PC-9 (cell line): ENCODE data around the gene SERPINA12. TPM values are rescaled to one million over a fixed set of nuclear protein-coding genes. Genes with fewer than 3 reads are reported as not detected.

Source experiments
- BruUV-seq: library from RNA; stranded (reverse); fragments of 400-500 nt; replicated peaks from 2 replicates; lab custom pipeline; 2021; lab: Mats Ljungman, UMichigan
- CTCF ChIA-PET: fragments of 300-600 bp; sonication (Branson Sonifier 250); formaldehyde crosslinking; loops from one replicate; lab custom pipeline; 2022; ENCODE audit warnings: antibody characterized with exemption; lab: Charles Lee
- POLR2A ChIA-PET: fragments of 300-600 bp; sonication (Branson Sonifier 250); formaldehyde crosslinking; loops from one replicate; lab custom pipeline; 2022; ENCODE audit warnings: antibody characterized with exemption; ENCODE audit not compliant: unreplicated experiment; lab: Charles Lee
- DNase-seq, 2 experiments: peaks; one replicate each; pipeline versions ENCODE4 v3.0.0 to v3.0.0-alpha.2; 2015 to 2022; ENCODE audit warnings: mixed read lengths in 1 of 2
- H2AFZ ChIP-seq: fragments of 200-600 bp; sonication (generic); 2 replicates; pipeline ENCODE4 v1.8.1; 2017; ENCODE audit warnings: antibody characterized with exemption
- H3F3A ChIP-seq: fragments of 200-600 bp; sonication (generic); 2 replicates; pipeline ENCODE4 v1.8.1; 2017; ENCODE audit warnings: antibody characterized with exemption, mild to moderate bottlenecking, low read depth; ENCODE audit not compliant: insufficient read depth
- H3K27ac ChIP-seq: fragments of 200-600 bp; sonication (generic); 2 replicates; pipeline ENCODE4 v1.6.1; 2016; ENCODE audit warnings: mixed run types
- H3K27me3 ChIP-seq: fragments of 200-600 bp; sonication (generic); 2 replicates; pipeline ENCODE4 v1.6.1; 2016; ENCODE audit warnings: low read depth, mixed run types; ENCODE audit not compliant: insufficient read depth
- H3K36me3 ChIP-seq: fragments of 200-600 bp; sonication (generic); 2 replicates; pipeline ENCODE4 v1.6.1; 2016; ENCODE audit warnings: low read depth, mixed run types
- H3K4me1 ChIP-seq: fragments of 200-600 bp; sonication (generic); replicated peaks from 2 replicates; pipeline ENCODE4 v1.6.1; 2016; ENCODE audit warnings: mixed run types; ENCODE audit not compliant: insufficient read depth
- H3K4me2 ChIP-seq: fragments of 200-600 bp; sonication (generic); 2 replicates; pipeline ENCODE4 v1.6.1; 2017; ENCODE audit warnings: mixed run types
- H3K4me3 ChIP-seq: fragments of 200-600 bp; sonication (generic); 2 replicates; pipeline ENCODE4 v1.6.1; 2016; ENCODE audit warnings: mixed run types
- H3K79me2 ChIP-seq: fragments of 200-600 bp; sonication (generic); 2 replicates; pipeline ENCODE4 v1.6.1; 2017; ENCODE audit warnings: low read depth, mixed run types
- H3K9me2 ChIP-seq: fragments of 200-600 bp; sonication (generic); 2 replicates; pipeline ENCODE4 v1.8.1; 2017; ENCODE audit warnings: mild to moderate bottlenecking; ENCODE audit not compliant: insufficient read depth
- H3K9me3 ChIP-seq: fragments of 200-600 bp; sonication (generic); 2 replicates; pipeline ENCODE4 v1.8.1; 2016; ENCODE audit warnings: low read depth; ENCODE audit not compliant: insufficient read depth
- H4K20me1 ChIP-seq: fragments of 200-600 bp; sonication (generic); 2 replicates; pipeline ENCODE4 v1.8.1; 2017; ENCODE audit not compliant: insufficient read depth
- EZH2 ChIP-seq: fragments of 200-600 bp; sonication (generic); IDR thresholded peaks from 2 replicates; pipeline ENCODE4 v1.8.0; 2017; ENCODE audit warnings: antibody characterized with exemption, low read depth
- intact Hi-C: fragments of 100-400 bp; cut with micrococcal nuclease; formaldehyde crosslinking; loops from one replicate; pipeline ENCODE4 v1.10.0; 2022; ENCODE audit not compliant: unreplicated experiment
- total RNA-seq: library from RNA; stranded (reverse); gene quantifications from 2 replicates; pipeline ENCODE4 v1.2.3, GENCODE V29; 2021
- TF ChIP-seq, protein P1 (sequence below): fragments of 200-600 bp; sonication (generic); conservative IDR thresholded peaks from 2 replicates; pipeline ENCODE4 v1.6.1; 2017; ENCODE audit warnings: mixed run types, antibody characterized with exemption, mild to moderate bottlenecking, moderate library complexity

SERPINA12 gene
- total RNA-seq, 1 experiment from 2014 or later = not detected

- BruUV-seq = no TSS peak
- Histone ChIP-seq H3K9me3 (no peaks in the 10 kb centered on the region), H3K4me1 (no peaks in the 10 kb centered on the region), H3K79me2 (no peaks in the 10 kb centered on the region), H3K4me2 (no peak overlapping the region), H3F3A (no peaks in the 10 kb centered on the region), H3K36me3 (no peaks in the 10 kb centered on the region), H3K27me3 (no peaks in the 10 kb centered on the region), H2AFZ (no peak overlapping the region), H3K27ac (no peak overlapping the region), H4K20me1 (no peaks in the 10 kb centered on the region), H3K4me3 (no peak overlapping the region), H3K9me2 (no peaks in the 10 kb centered on the region)
- CTCF ChIA-PET = no interaction called here
- no peak for TF ChIP-seq EZH2
- intact Hi-C loops = no loop called here
- POLR2A ChIA-PET = no interaction called here
- DNase-seq = no peak
These were observed 21.9 kb upstream of the SERPINA12 start for GRCh38 chr14:94531187-94531586.

DNA sequence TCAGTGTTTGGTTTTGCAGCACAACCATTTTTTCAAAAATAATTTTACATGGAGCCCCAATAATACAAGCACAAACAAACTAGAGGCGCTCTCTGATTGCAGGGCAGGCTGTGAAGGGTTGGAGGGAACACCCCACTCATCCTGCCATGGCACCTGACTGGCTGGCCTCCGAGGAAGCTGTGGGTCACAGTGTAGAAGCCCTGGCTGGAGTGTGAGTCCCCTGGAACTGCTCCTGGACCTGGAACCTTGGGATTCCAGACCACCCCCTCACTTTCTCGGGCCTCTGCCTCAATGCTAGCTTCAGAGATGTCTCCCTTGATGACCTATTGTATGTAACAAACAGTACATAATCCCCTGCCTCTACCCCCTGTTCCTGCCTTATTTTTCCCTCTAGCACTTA, 14.8 kb upstream of the SERPINA12 start:
- CTCF ChIA-PET = no interaction called here
- H3F3A ChIP-seq = no peaks in the 10 kb centered on the region

GRCh38 chr14:94523265-94523664, 14.0 kb upstream of the SERPINA12 start:
- TF ChIP-seq, protein P1, sequence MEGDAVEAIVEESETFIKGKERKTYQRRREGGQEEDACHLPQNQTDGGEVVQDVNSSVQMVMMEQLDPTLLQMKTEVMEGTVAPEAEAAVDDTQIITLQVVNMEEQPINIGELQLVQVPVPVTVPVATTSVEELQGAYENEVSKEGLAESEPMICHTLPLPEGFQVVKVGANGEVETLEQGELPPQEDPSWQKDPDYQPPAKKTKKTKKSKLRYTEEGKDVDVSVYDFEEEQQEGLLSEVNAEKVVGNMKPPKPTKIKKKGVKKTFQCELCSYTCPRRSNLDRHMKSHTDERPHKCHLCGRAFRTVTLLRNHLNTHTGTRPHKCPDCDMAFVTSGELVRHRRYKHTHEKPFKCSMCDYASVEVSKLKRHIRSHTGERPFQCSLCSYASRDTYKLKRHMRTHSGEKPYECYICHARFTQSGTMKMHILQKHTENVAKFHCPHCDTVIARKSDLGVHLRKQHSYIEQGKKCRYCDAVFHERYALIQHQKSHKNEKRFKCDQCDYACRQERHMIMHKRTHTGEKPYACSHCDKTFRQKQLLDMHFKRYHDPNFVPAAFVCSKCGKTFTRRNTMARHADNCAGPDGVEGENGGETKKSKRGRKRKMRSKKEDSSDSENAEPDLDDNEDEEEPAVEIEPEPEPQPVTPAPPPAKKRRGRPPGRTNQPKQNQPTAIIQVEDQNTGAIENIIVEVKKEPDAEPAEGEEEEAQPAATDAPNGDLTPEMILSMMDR = no peak
- no peak for TF ChIP-seq EZH2
- H3K36me3 ChIP-seq = no peaks in the 10 kb centered on the region
- ChIA-PET CTCF (no interaction called here), POLR2A (no interaction called here)
- H3K4me3 ChIP-seq = no peak overlapping the region
- no TSS peak for BruUV-seq
- no peaks in the 10 kb centered on the region for H3F3A ChIP-seq
- H4K20me1 ChIP-seq = no peaks in the 10 kb centered on the region
- H3K27ac ChIP-seq = no peak overlapping the region
- H2AFZ ChIP-seq = no peak overlapping the region
- no peak overlapping the region for H3K4me2 ChIP-seq
- no peaks in the 10 kb centered on the region for H3K9me3 ChIP-seq
- no peak for DNase-seq
- H3K4me1 ChIP-seq = no peaks in the 10 kb centered on the region
- no peaks in the 10 kb centered on the region for H3K79me2 ChIP-seq
- H3K27me3 ChIP-seq = no peaks in the 10 kb centered on the region
- intact Hi-C loops = no loop called here
- H3K9me2 ChIP-seq = no peaks in the 10 kb centered on the region

More for the DNA sequence above, 14.8 kb upstream of the SERPINA12 start:
- intact Hi-C loops = no loop called here
- Histone ChIP-seq H2AFZ (no peak overlapping the region), H3K36me3 (no peaks in the 10 kb centered on the region), H3K4me1 (no peaks in the 10 kb centered on the region), H3K9me3 (no peaks in the 10 kb centered on the region), H3K27ac (no peak overlapping the region), H3K79me2 (no peaks in the 10 kb centered on the region), H3K9me2 (no peaks in the 10 kb centered on the region), H3K27me3 (no peaks in the 10 kb centered on the region), H3K4me2 (no peak overlapping the region), H3K4me3 (no peak overlapping the region), H4K20me1 (no peaks in the 10 kb centered on the region)
- BruUV-seq = no TSS peak
- POLR2A ChIA-PET = no interaction called here
- DNase-seq = no peak
- TF ChIP-seq, protein P1 = no peak
- TF ChIP-seq EZH2 = no peak

DNA sequence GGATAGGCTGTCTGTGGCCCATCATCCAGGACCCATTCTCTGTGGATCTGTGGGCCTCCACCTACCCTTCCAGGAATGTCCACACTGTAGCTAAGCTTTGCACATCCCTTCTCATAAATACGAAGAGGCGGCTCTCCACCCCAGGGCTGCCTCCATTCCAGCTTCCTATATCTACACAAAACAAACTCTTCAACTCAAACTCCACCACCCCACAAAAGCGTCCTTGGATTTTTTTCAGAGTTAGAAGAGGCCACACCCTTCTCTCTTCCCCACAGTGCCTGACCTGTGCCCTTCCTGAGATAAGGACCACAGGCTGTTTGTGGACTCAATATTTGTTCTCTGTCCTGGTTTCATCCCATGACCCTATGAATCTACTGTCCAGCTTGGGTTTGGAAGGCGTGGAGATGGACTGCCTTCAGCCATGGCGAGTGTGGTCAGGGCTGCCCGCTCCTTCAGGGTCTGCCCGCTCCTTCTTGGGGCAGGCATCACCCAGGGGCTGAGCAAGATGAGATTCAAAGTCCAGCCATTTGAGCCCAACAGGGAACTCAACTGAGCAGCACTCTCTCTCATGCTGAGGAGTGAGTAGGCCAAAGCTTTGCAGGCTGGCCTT, 13.0 kb upstream of the SERPINA12 start:
- H3K9me3 ChIP-seq = no peaks in the 10 kb centered on the region
- ChIA-PET CTCF (no interaction called here), POLR2A (no interaction called here)
- H3K36me3 ChIP-seq = no peaks in the 10 kb centered on the region
- intact Hi-C loops = no loop called here
- TF ChIP-seq, protein P1 = no peak
- no peak for TF ChIP-seq EZH2
- no peaks in the 10 kb centered on the region for H4K20me1 ChIP-seq
- no peak for DNase-seq
- no peaks in the 10 kb centered on the region for H3K79me2 ChIP-seq
- no peaks in the 10 kb centered on the region for H3K4me1 ChIP-seq
- H3K4me2 ChIP-seq = no peak overlapping the region
- no TSS peak for BruUV-seq
- H3F3A ChIP-seq = no peaks in the 10 kb centered on the region
- no peaks in the 10 kb centered on the region for H3K9me2 ChIP-seq
- peaks cover 8% of the 10 kb centered on the region; the same call in 1 of the 2 replicates for H3K27me3 ChIP-seq
- no peak overlapping the region for H3K4me3 ChIP-seq
- no peak overlapping the region for H3K27ac ChIP-seq
- no peak overlapping the region for H2AFZ ChIP-seq
